HUDEP-2 (cell line): Measurements from ENCODE around the gene MAPKAPK2.
"Not testable (repeated sequence)": the region's sequence is repeated elsewhere in the genome, so short reads cannot be mapped to it uniquely, and the experiment has no call there.

ENCODE experiments used
- DNase-seq, 76 experiments: peaks; one replicate each; lab custom pipeline; 2025; ENCODE audit not compliant: unreplicated experiment in 76 of 76; lab: John Stamatoyannopoulos, UW

MAPKAPK2 gene

GRCh38 chr1:206768472-206769303, 84.0 kb downstream of the MAPKAPK2 start:
- DNase-seq = no peak

- DNase-seq = no peak
Measured at GRCh38 chr1:206769304-206769731, 84.6 kb downstream of the MAPKAPK2 start.

GRCh38 chr1:206770531-206771337, 86.0 kb downstream of the MAPKAPK2 start, which contains the start of gene IL19:
TSS of gene IL19 (plus strand) at chr1:206770773. CDS start at chr1:206836663, 65,890 bp downstream.
- no peak for DNase-seq

- no peak for DNase-seq
Measured at GRCh38 chr1:206771338-206771692, 86.6 kb downstream of the MAPKAPK2 start.

- DNase-seq = no peak
Measured at GRCh38 chr1:206772243-206772937, 87.7 kb downstream of the MAPKAPK2 start, which contains the start of gene IL10. TSS of gene IL10 (minus strand) at chr1:206772494. CDS start at chr1:206772435, 59 bp downstream.

GRCh38 chr1:206774093-206774492, 89.4 kb downstream of the MAPKAPK2 start:
- no peak for DNase-seq

- no peak for DNase-seq
Measured at GRCh38 chr1:206776229-206776628, 91.5 kb downstream of the MAPKAPK2 start.

GRCh38 chr1:206778031-206778430, 93.3 kb downstream of the MAPKAPK2 start:
- DNase-seq = no peak

GRCh38 chr1:206778911-206779310, 94.2 kb downstream of the MAPKAPK2 start:
- DNase-seq = not testable (repeated sequence)

- DNase-seq = no peak
Measured at GRCh38 chr1:206779638-206780037, 94.9 kb downstream of the MAPKAPK2 start.

- no peak for DNase-seq
Measured at GRCh38 chr1:206782448-206782847, 97.7 kb downstream of the MAPKAPK2 start.

GRCh38 chr1:206783506-206783905, 98.8 kb downstream of the MAPKAPK2 start:
- DNase-seq = no peak
